Aorta (tissue), 5 donors: Measurements from ENCODE around the gene AKT3. TPM values are rescaled to one million over a fixed set of nuclear protein-coding genes. Genes with fewer than 3 reads are reported as not detected.

ENCODE experiments used
- ATAC-seq: fragments of 200-7000 bp; cut with Tn5 transposase; one replicate; pipeline ENCODE4 v1.9.1; 2022; ENCODE audit warnings: moderate library complexity; ENCODE audit not compliant: low FRiP score
- DNase-seq, 2 donors: peaks; one replicate each; pipeline ENCODE4 v3.0.0-alpha.2; 2020
- H3K27ac ChIP-seq, 2 donors: one replicate each; pipeline ENCODE4 v1.5.1; 2013; ENCODE audit warnings: low read length in 2 of 2, mild to moderate bottlenecking in 2 of 2, moderate library complexity in 2 of 2, control low read depth in 1 of 2, inconsistent platforms in 1 of 2, low read depth in 1 of 2
- H3K27me3 ChIP-seq, 2 donors: one replicate each; pipeline ENCODE4 v1.6.1; 2013; ENCODE audit warnings: control low read depth in 1 of 2, low read length in 1 of 2, mild to moderate bottlenecking in 1 of 2, moderate library complexity in 1 of 2; ENCODE audit not compliant: insufficient read depth in 2 of 2, control insufficient read depth in 1 of 2
- H3K36me3 ChIP-seq, 2 donors: one replicate each; pipeline ENCODE4 v1.6.1; 2013; ENCODE audit warnings: control low read depth in 1 of 2, low read length in 1 of 2, mild to moderate bottlenecking in 1 of 2; ENCODE audit not compliant: insufficient read depth in 2 of 2, control insufficient read depth in 1 of 2
- H3K4me1 ChIP-seq, 2 donors: one replicate each; pipeline ENCODE4 v1.6.1; 2013; ENCODE audit warnings: low read length in 2 of 2, control low read depth in 1 of 2, mild to moderate bottlenecking in 1 of 2, moderate library complexity in 1 of 2; ENCODE audit not compliant: insufficient read depth in 2 of 2, control insufficient read depth in 1 of 2
- H3K4me3 ChIP-seq, 2 donors: one replicate each; pipeline ENCODE4 v1.5.1; 2013; ENCODE audit warnings: low read length in 2 of 2, control low read depth in 1 of 2, mild to moderate bottlenecking in 1 of 2
- H3K9me3 ChIP-seq: one replicate; pipeline ENCODE4 v1.6.1; 2013; ENCODE audit warnings: mild to moderate bottlenecking, low read length; ENCODE audit not compliant: control insufficient read depth
- WGBS, 2 donors: extraction: QIAGEN DNeasy Blood & Tissue Kit; methylation state at CpG; one replicate each; pipeline ENCODE4 v1.1.7; 2013; 5-methylcytosine and 5-hydroxymethylcytosine counted together
- intact Hi-C, 2 donors: fragments of 100-400 bp; cut with DNase I; formaldehyde crosslinking; loops; one replicate each; pipeline versions ENCODE4 v1.14.2 to v1.15.0; 2022
- polyA plus RNA-seq, 2 donors: library from polyadenylated mRNA; stranded (reverse); fragments of 200-250 nt; gene quantifications; one replicate each; pipeline ENCODE4 v1.2.3, GENCODE V29; 2013
- total RNA-seq, 2 donors: library from RNA; stranded (reverse); fragmentation: NEBNext Ultra II Directional; extraction: Animal tissue kit (Norgen Biotek cat#: 25700); gene quantifications; one replicate each; pipeline ENCODE4 v1.2.1, GENCODE V29; 2021
- donor health status: healthy with polysubstance abuse.
- donor health status: Bipolar disorder and iron deficiency.
- donor health status: DM: no; HTN: no; CAD: no.
- donor health status: DM: no; HTN: no; CAD: no.
- donor health status: DM: yes; HTN: yes; CAD: no.

Gene AKT3
- total and polyA plus RNA-seq, 4 donors = 18.6 to 177 (median 104) TPM

GRCh38 chr1:243639027-243639658 is 210.9 kb downstream of the AKT3 start:
- DNase-seq (no peak), ATAC-seq (no peak)
- Histone ChIP-seq H3K4me3 (no peak overlapping the region), H3K27me3 (no peaks in the 10 kb centered on the region), H3K36me3 (no peaks in the 10 kb centered on the region), H3K27ac (no peak overlapping the region), H3K9me3 (no peaks in the 10 kb centered on the region), H3K4me1 (no peaks in the 10 kb centered on the region)
- 96 to 99% methylated on average over 4 of the region's 4 CpGs for WGBS, 2 donors
- intact Hi-C loops = no loop called here

DNA sequence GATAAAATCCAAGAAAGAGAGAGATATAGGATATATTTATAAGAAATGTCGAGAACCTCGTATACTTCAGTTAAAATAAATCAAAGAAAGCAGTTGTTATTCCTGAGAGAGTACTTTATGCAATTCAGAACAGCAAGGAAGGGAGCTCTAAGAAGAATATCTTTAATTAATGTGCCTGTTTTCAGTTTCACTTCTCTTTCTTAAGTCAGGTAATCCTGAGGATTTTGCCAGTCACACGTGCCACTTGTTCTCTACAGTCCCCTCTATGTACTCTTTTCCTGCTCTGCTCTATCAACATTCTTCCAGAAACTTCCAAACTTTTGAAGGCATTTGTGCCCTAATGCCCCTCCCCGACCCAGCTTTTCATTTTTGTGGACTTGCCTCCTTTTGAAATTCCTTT is 211.9 kb downstream of the AKT3 start:
- no peaks in the 10 kb centered on the region for H3K36me3 ChIP-seq
- H3K9me3 ChIP-seq = no peaks in the 10 kb centered on the region
- no peak overlapping the region for H3K27ac ChIP-seq
- no peaks in the 10 kb centered on the region for H3K27me3 ChIP-seq
- no peak overlapping the region for H3K4me3 ChIP-seq
- 28 to 38% methylated on average over 4 of the region's 4 CpGs for WGBS, 2 donors
- intact Hi-C loops = no loop called here
- H3K4me1 ChIP-seq = no peaks in the 10 kb centered on the region
- ATAC-seq = no peak
- DNase-seq = no peak

- H3K36me3 ChIP-seq = peaks cover 3% of the 10 kb centered on the region in 2 donors
- no peaks in the 10 kb centered on the region for H3K9me3 ChIP-seq
- no peaks in the 10 kb centered on the region for H3K4me1 ChIP-seq
- ATAC-seq = no peak
- no peak overlapping the region for H3K4me3 ChIP-seq
- H3K27ac ChIP-seq = no peak overlapping the region
- 94 to 99% methylated on average over 2 of the region's 2 CpGs for WGBS, 2 donors
- no peak for DNase-seq
- intact Hi-C loops = no loop called here
- no peaks in the 10 kb centered on the region for H3K27me3 ChIP-seq
These were observed 221.6 kb downstream of the AKT3 start for GRCh38 chr1:243628476-243628907.

- Histone ChIP-seq H3K4me3 (no peak overlapping the region), H3K36me3 (peaks cover 2 to 5% of the 10 kb centered on the region in 2 donors), H3K4me1 (no peaks in the 10 kb centered on the region), H3K27ac (no peak overlapping the region), H3K27me3 (no peaks in the 10 kb centered on the region), H3K9me3 (no peaks in the 10 kb centered on the region)
- WGBS, 2 donors = 96% methylated on average over 2 of the region's 2 CpGs
- DNase-seq = no peak
- ATAC-seq = no peak
- intact Hi-C loops = no loop called here
These were observed 226.2 kb downstream of the AKT3 start for GRCh38 chr1:243623841-243624240.

GRCh38 chr1:243621973-243622372 is 228.1 kb downstream of the AKT3 start:
- ATAC-seq = no peak
- Histone ChIP-seq H3K9me3 (no peaks in the 10 kb centered on the region), H3K4me3 (no peak overlapping the region), H3K4me1 (no peaks in the 10 kb centered on the region), H3K36me3 (peaks cover 2 to 6% of the 10 kb centered on the region in 2 donors), H3K27me3 (no peaks in the 10 kb centered on the region), H3K27ac (no peak overlapping the region)
- no peak for DNase-seq
- intact Hi-C loops = no loop called here
- WGBS, 2 donors = 78 to 84% methylated on average over 2 of the region's 2 CpGs

GRCh38 chr1:243620096-243620495 is 229.9 kb downstream of the AKT3 start:
- WGBS, 2 donors = 95 to 98% methylated on average over 3 of the region's 3 CpGs
- Histone ChIP-seq H3K36me3 (peaks cover 2 to 6% of the 10 kb centered on the region in 2 donors), H3K4me1 (no peaks in the 10 kb centered on the region), H3K27ac (no peak overlapping the region), H3K4me3 (no peak overlapping the region), H3K9me3 (no peaks in the 10 kb centered on the region), H3K27me3 (no peaks in the 10 kb centered on the region)
- intact Hi-C loops = no loop called here
- DNase-seq (no peak), ATAC-seq (no peak)

DNA sequence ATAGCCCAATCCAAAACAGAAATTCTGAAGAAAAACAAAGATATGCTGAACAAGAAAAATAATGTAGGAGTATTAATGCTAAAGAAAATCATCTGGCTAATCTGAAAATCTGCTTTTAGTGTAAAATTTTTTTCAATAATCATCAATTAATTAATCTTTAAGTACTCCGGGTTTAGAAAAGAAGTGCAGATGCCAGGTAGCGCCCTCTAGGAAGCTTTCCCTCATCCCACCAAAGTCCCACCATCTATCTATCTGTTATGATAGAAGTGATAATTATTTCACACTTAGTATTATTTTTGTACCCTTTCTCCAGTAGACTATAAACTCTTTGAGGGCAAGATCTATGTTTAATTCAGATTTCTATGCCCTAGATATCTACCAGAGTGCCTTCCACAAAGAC is 240.3 kb downstream of the AKT3 start:
- 89 to 95% methylated on average over 2 of the region's 2 CpGs for WGBS, 2 donors
- Histone ChIP-seq H3K4me1 (no peaks in the 10 kb centered on the region), H3K27me3 (no peaks in the 10 kb centered on the region), H3K27ac (no peak overlapping the region), H3K4me3 (no peak overlapping the region), H3K9me3 (no peaks in the 10 kb centered on the region), H3K36me3 (peaks cover 0 to 5% of the 10 kb centered on the region in 2 donors)
- ATAC-seq (no peak), DNase-seq (no peak)
- intact Hi-C loops = no loop called here

DNA sequence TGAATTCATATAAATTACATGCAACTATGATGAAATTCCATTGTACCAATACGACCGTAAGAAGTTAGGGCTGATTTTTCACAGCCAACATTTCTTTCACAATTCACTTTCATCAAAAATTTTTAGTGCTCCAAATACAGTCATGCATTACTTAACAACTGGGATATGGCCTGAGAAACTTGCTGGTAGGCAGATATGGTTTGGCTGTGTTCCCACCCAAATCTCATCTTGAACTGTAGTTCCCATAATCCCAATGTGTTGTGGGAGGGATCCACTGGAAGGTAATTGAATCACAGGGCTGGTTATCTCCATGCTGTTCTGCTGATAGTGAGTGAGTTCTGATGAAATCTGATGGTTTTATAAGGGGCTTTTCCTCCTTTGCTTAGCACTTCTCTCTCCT is 244.4 kb downstream of the AKT3 start:
- intact Hi-C loops = no loop called here
- Histone ChIP-seq H3K4me1 (peaks cover 0 to 6% of the 10 kb centered on the region in 2 donors), H3K27ac (no peak overlapping the region), H3K4me3 (no peak overlapping the region), H3K9me3 (no peaks in the 10 kb centered on the region), H3K27me3 (no peaks in the 10 kb centered on the region), H3K36me3 (no peaks in the 10 kb centered on the region)
- DNase-seq (no peak), ATAC-seq (no peak)
- WGBS, 2 donors = 18 to 30% methylated on average over 2 of the region's 2 CpGs

GRCh38 chr1:243601720-243602119 is 248.3 kb downstream of the AKT3 start:
- no peak overlapping the region for H3K27ac ChIP-seq
- H3K9me3 ChIP-seq = no peaks in the 10 kb centered on the region
- no peak overlapping the region for H3K4me3 ChIP-seq
- H3K4me1 ChIP-seq = peaks cover 0 to 6% of the 10 kb centered on the region in 2 donors
- intact Hi-C loops = no loop called here
- H3K27me3 ChIP-seq = no peaks in the 10 kb centered on the region
- DNase-seq = no peak
- no peaks in the 10 kb centered on the region for H3K36me3 ChIP-seq
- no peak for ATAC-seq
